Neural cell (in vitro differentiated cells): ENCODE data around the gene RSU1. TPM values are rescaled to one million over a fixed set of nuclear protein-coding genes. Genes with fewer than 3 reads are reported as not detected.

Experiments
- H2AFZ ChIP-seq: fragments of 200-600, 300-800 bp; sonication (generic), shearing (Covaris generic); 2 replicates; pipeline ENCODE4 v1.6.0; 2014; ENCODE audit warnings: low read depth, mild to moderate bottlenecking, antibody characterized with exemption, low read length, moderate library complexity
- H3F3A ChIP-seq: fragments of 200-600 bp; shearing (Covaris generic); 2 replicates; pipeline ENCODE4 v1.6.1; 2016; ENCODE audit warnings: mild to moderate bottlenecking, moderate library complexity, mixed read lengths, antibody characterized with exemption, low read length; ENCODE audit not compliant: insufficient read depth, poor library complexity, severe bottlenecking
- H3K27ac ChIP-seq: fragments of 200-600, 300-800 bp; sonication (generic), shearing (Covaris generic); 2 replicates; pipeline ENCODE4 v1.5.1; 2014; ENCODE audit warnings: mild to moderate bottlenecking, low read length, moderate library complexity
- H3K27me3 ChIP-seq: fragments of 300-800, 200-600 bp; sonication (generic), shearing (Covaris generic); 2 replicates; pipeline ENCODE4 v1.6.0; 2014; ENCODE audit warnings: mild to moderate bottlenecking, low read depth, low read length, moderate library complexity; ENCODE audit not compliant: insufficient read depth
- H3K36me3 ChIP-seq: fragments of 300-800, 200-600 bp; sonication (generic), shearing (Covaris generic); 2 replicates; pipeline ENCODE4 v1.5.1; 2014; ENCODE audit warnings: mild to moderate bottlenecking, antibody characterized with exemption, low read length, moderate library complexity; ENCODE audit not compliant: insufficient read depth
- H3K4me2 ChIP-seq: fragments of 300-800, 200-600 bp; sonication (generic), shearing (Covaris generic); 2 replicates; pipeline ENCODE4 v1.6.0; 2014; ENCODE audit warnings: mild to moderate bottlenecking, low read length
- H3K4me3 ChIP-seq: fragments of 300-800, 200-600 bp; sonication (generic), shearing (Covaris generic); 2 replicates; pipeline ENCODE4 v1.5.1; 2014; ENCODE audit warnings: mild to moderate bottlenecking, low read length, moderate library complexity
- H3K79me2 ChIP-seq: fragments of 200-600 bp; shearing (Covaris generic); replicated peaks from 2 replicates; pipeline ENCODE4 v1.6.0; 2014; ENCODE audit warnings: mild to moderate bottlenecking, low read length, moderate library complexity; ENCODE audit not compliant: insufficient read depth
- H3K9ac ChIP-seq: fragments of 300-800, 200-600 bp; sonication (generic), shearing (Covaris generic); 2 replicates; pipeline ENCODE4 v1.6.1; 2016; ENCODE audit warnings: mild to moderate bottlenecking, low read length, mixed read lengths
- H3K9me2 ChIP-seq: fragments of 200-600 bp; shearing (Covaris generic); 2 replicates; pipeline ENCODE4 v1.6.1; 2016; ENCODE audit warnings: mild to moderate bottlenecking, low read length, mixed read lengths; ENCODE audit not compliant: insufficient read depth
- H3K9me3 ChIP-seq: fragments of 200-600, 300-800 bp; sonication (generic), shearing (Covaris generic); 2 replicates; pipeline ENCODE4 v1.6.1; 2016; ENCODE audit warnings: mild to moderate bottlenecking, mixed run types, low read length, moderate library complexity, mixed read lengths
- H4K20me1 ChIP-seq: fragments of 200-600 bp; shearing (Covaris generic); 2 replicates; pipeline ENCODE4 v1.6.1; 2016; ENCODE audit warnings: mild to moderate bottlenecking, mixed run types; ENCODE audit not compliant: insufficient read depth
- EP300 ChIP-seq: fragments of 450-650 bp; conservative IDR thresholded peaks from 2 replicates; pipeline ENCODE4 v1.6.1; 2014; ENCODE audit warnings: antibody characterized with exemption, mild to moderate bottlenecking, moderate library complexity; ENCODE audit not compliant: poor library complexity, severe bottlenecking
- EZH2 ChIP-seq: fragments of 200-600, 300-800 bp; shearing (Covaris generic), sonication (generic); IDR thresholded peaks from 2 replicates; pipeline ENCODE4 v1.6.1; 2014; ENCODE audit warnings: antibody characterized with exemption, low read length, borderline replicate concordance, mild to moderate bottlenecking; ENCODE audit not compliant: insufficient read depth, poor library complexity, severe bottlenecking
- MXI1 ChIP-seq: fragments of 450-650 bp; conservative IDR thresholded peaks from 2 replicates; pipeline ENCODE4 v1.6.1; 2014; ENCODE audit warnings: antibody characterized with exemption, mild to moderate bottlenecking; ENCODE audit not compliant: poor library complexity, severe bottlenecking
- POLR2AphosphoS5 ChIP-seq: IDR thresholded peaks from 2 replicates; pipeline ENCODE4 v1.6.1; 2012
- RAD21 ChIP-seq: fragments of 450-650 bp; conservative IDR thresholded peaks from 2 replicates; pipeline ENCODE4 v1.6.1; 2014; ENCODE audit warnings: antibody characterized with exemption, mild to moderate bottlenecking, moderate library complexity
- SMC3 ChIP-seq: fragments of 450-650 bp; conservative IDR thresholded peaks from 2 replicates; pipeline ENCODE4 v1.6.1; 2014; ENCODE audit warnings: antibody characterized with exemption, mild to moderate bottlenecking, moderate library complexity; ENCODE audit not compliant: poor library complexity
- TAF1 ChIP-seq: IDR thresholded peaks from 2 replicates; pipeline ENCODE4 v1.6.1; 2012; ENCODE audit warnings: low read depth
- polyA plus RNA-seq: library from polyadenylated mRNA; depleted of rRNA; stranded (reverse); fragments of >200 nt; gene quantifications from 2 replicates; pipeline ENCODE4 v1.2.3, GENCODE V29; 2014
- TF ChIP-seq, protein P1 (sequence below): fragments of 450-650 bp; IDR thresholded peaks from 2 replicates; pipeline ENCODE4 v1.5.1; 2014; ENCODE audit warnings: antibody characterized with exemption, mild to moderate bottlenecking, moderate library complexity; ENCODE audit not compliant: poor library complexity, severe bottlenecking
- TF ChIP-seq, protein P2 (sequence below): IDR thresholded peaks from 2 replicates; pipeline ENCODE4 v1.6.1; 2012; ENCODE audit warnings: borderline replicate concordance

The RSU1 gene
- polyA plus RNA-seq, 1 donor from 2014 or later = 18.7 TPM

DNA sequence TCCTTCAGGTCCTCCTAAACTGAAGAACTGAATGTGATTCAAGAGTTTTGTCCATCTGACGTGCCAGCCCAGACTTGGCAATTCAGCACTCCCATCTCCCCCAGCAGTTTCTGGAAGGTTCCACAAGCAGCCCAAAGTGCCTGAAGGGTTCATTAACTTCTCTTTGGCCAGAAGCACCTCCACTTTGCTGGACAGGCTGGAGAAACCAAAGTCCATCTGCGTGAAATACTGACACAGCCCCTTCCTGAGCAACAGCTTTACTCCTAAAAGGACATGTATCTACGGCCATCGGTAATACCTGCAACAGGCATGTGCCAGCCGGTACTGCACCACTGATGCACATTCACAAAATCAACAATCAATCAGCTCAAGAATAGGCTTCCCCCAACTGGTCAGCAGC, 48.5 kb downstream of the RSU1 start:
- H3F3A ChIP-seq = no peaks in the 10 kb centered on the region
- no peaks in the 10 kb centered on the region for H4K20me1 ChIP-seq
- no peaks in the 10 kb centered on the region for H3K9me2 ChIP-seq
- no peaks in the 10 kb centered on the region for H3K79me2 ChIP-seq
- H3K27ac ChIP-seq = no peak overlapping the region
- no peak overlapping the region for H3K4me3 ChIP-seq
- no peaks in the 10 kb centered on the region for H3K9me3 ChIP-seq
- H3K36me3 ChIP-seq = no peaks in the 10 kb centered on the region
- TF ChIP-seq RAD21 (no peak), EP300 (no peak), TAF1 (no peak), POLR2AphosphoS5 (no peak), SMC3 (no peak), MXI1 (no peak), EZH2 (no peak)
- TF ChIP-seq, protein P1, sequence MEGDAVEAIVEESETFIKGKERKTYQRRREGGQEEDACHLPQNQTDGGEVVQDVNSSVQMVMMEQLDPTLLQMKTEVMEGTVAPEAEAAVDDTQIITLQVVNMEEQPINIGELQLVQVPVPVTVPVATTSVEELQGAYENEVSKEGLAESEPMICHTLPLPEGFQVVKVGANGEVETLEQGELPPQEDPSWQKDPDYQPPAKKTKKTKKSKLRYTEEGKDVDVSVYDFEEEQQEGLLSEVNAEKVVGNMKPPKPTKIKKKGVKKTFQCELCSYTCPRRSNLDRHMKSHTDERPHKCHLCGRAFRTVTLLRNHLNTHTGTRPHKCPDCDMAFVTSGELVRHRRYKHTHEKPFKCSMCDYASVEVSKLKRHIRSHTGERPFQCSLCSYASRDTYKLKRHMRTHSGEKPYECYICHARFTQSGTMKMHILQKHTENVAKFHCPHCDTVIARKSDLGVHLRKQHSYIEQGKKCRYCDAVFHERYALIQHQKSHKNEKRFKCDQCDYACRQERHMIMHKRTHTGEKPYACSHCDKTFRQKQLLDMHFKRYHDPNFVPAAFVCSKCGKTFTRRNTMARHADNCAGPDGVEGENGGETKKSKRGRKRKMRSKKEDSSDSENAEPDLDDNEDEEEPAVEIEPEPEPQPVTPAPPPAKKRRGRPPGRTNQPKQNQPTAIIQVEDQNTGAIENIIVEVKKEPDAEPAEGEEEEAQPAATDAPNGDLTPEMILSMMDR = no peak
- TF ChIP-seq, protein P2, sequence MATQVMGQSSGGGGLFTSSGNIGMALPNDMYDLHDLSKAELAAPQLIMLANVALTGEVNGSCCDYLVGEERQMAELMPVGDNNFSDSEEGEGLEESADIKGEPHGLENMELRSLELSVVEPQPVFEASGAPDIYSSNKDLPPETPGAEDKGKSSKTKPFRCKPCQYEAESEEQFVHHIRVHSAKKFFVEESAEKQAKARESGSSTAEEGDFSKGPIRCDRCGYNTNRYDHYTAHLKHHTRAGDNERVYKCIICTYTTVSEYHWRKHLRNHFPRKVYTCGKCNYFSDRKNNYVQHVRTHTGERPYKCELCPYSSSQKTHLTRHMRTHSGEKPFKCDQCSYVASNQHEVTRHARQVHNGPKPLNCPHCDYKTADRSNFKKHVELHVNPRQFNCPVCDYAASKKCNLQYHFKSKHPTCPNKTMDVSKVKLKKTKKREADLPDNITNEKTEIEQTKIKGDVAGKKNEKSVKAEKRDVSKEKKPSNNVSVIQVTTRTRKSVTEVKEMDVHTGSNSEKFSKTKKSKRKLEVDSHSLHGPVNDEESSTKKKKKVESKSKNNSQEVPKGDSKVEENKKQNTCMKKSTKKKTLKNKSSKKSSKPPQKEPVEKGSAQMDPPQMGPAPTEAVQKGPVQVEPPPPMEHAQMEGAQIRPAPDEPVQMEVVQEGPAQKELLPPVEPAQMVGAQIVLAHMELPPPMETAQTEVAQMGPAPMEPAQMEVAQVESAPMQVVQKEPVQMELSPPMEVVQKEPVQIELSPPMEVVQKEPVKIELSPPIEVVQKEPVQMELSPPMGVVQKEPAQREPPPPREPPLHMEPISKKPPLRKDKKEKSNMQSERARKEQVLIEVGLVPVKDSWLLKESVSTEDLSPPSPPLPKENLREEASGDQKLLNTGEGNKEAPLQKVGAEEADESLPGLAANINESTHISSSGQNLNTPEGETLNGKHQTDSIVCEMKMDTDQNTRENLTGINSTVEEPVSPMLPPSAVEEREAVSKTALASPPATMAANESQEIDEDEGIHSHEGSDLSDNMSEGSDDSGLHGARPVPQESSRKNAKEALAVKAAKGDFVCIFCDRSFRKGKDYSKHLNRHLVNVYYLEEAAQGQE = no peak
- H3K9ac ChIP-seq = no peak overlapping the region
- no peaks in the 10 kb centered on the region for H3K27me3 ChIP-seq
- H2AFZ ChIP-seq = no peak overlapping the region
- no peak overlapping the region for H3K4me2 ChIP-seq

DNA sequence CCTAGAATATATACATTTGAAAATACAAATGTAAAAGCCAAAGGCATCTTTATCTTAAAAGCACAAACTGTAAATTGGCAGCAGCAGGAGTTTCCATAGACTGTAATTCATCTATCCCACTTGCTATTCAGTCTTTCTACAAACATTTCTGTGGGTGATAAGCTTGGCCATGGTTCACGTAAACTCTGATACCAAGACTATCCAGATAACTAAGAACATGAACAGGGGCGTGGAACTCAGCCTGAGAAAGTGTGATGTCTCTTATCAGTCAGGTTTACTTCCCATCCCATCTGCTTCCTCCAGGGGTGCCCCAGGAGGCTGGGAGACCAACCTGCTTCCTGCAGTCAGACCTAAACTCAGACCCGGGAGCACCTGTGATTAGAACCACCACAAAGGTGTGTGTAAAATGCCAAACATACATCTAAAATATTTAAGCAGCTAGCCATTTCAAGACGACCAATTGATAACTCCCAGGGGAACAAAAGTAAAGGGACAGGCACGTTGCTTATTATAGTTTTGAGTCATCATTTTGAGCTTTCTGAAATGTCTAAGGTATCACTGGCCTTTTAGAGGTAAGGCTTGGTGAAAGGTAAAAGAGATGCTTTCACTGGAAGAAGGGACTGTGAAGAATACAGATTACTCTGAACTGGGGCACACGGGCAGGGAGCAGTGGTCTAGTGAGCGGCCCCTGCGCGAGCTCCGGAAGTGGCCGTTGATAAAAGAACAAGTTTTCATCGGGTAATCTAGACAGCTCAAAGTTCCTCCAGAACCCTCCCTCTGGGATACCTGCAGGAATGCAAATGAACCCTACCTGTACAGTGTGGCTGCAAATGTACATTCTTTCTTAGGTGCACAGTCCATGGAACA, 51.5 kb downstream of the RSU1 start:
- Histone ChIP-seq H3K36me3 (no peaks in the 10 kb centered on the region), H3K4me3 (no peak overlapping the region), H4K20me1 (no peaks in the 10 kb centered on the region), H3K4me2 (no peak overlapping the region), H3F3A (no peaks in the 10 kb centered on the region), H3K9ac (no peak overlapping the region), H3K79me2 (no peaks in the 10 kb centered on the region), H3K27me3 (no peaks in the 10 kb centered on the region), H3K27ac (no peak overlapping the region), H3K9me2 (no peaks in the 10 kb centered on the region), H2AFZ (no peak overlapping the region), H3K9me3 (no peaks in the 10 kb centered on the region)
- TF ChIP-seq POLR2AphosphoS5 (no peak), MXI1 (no peak), SMC3 (no peak), TAF1 (no peak), RAD21 (no peak), EP300 (no peak), EZH2 (no peak)
- TF ChIP-seq, protein P2 = no peak
- TF ChIP-seq, protein P1 = no peak
